Measurements from ENCODE around the gene MAPK1. TPM values are rescaled to one million over a fixed set of nuclear protein-coding genes. Genes with fewer than 3 reads are reported as not detected.
A peak's percentile ranks its signal among the peaks of the same experiment; 100 is the strongest.
"Not testable (repeated sequence)": the region's sequence is repeated elsewhere in the genome, so short reads cannot be mapped to it uniquely, and the experiment has no call there.

The MAPK1 gene
- total RNA-seq, 4 donors from 2014 or later, result 45.3 to 122 (median 75.2) TPM

- Histone ChIP-seq H3K4me3 (peak overlapping the region; percentile 36 to 57), H3K27ac (peak overlapping the region; percentile 74 to 77), H3K27me3 (no peaks in the 10 kb centered on the region), H3K4me1 (peaks cover 0 to 8% of the 10 kb centered on the region in 2 donors), H3K36me3 (no peaks in the 10 kb centered on the region), H3K9me3 (no peaks in the 10 kb centered on the region)
- no peak for DNase-seq
- intact Hi-C loops (cut with DNase I; ENCODE audit: low total_unique reads), result no loop called here
- no peak for TF ChIP-seq POLR2A (IDR thresholded peaks at IDR 0.05)
- no peak for TF ChIP-seq CTCF (IDR thresholded peaks at IDR 0.05)
Observed at GRCh38 chr22:21734540-21735199, 132.8 kb downstream of the MAPK1 start.

GRCh38 chr22:21731503-21731902, 135.9 kb downstream of the MAPK1 start:
- intact Hi-C loops (cut with DNase I; ENCODE audit: low total_unique reads), result no loop called here

GRCh38 chr22:21730535-21731308, 136.7 kb downstream of the MAPK1 start:
- peaks cover 0 to 8% of the 10 kb centered on the region in 2 donors for H3K4me1 ChIP-seq
- H3K4me3 ChIP-seq, result no peak overlapping the region
- no peak overlapping the region for H3K27ac ChIP-seq
- intact Hi-C loops (cut with DNase I; ENCODE audit: low total_unique reads), result no loop called here
- no peak for DNase-seq
- no peaks in the 10 kb centered on the region for H3K27me3 ChIP-seq
- TF ChIP-seq CTCF (IDR thresholded peaks at IDR 0.05) (no peak), POLR2A (IDR thresholded peaks at IDR 0.05) (no peak)
- no peaks in the 10 kb centered on the region for H3K9me3 ChIP-seq
- H3K36me3 ChIP-seq, result no peaks in the 10 kb centered on the region

More at GRCh38 chr22:21731503-21731902, 135.9 kb downstream of the MAPK1 start:
- Histone ChIP-seq H3K27me3 (no peaks in the 10 kb centered on the region), H3K36me3 (no peaks in the 10 kb centered on the region), H3K27ac (no peak overlapping the region), H3K4me3 (no peak overlapping the region), H3K9me3 (no peaks in the 10 kb centered on the region), H3K4me1 (peaks cover 0 to 8% of the 10 kb centered on the region in 2 donors)
- DNase-seq, result no peak
- TF ChIP-seq CTCF (IDR thresholded peaks at IDR 0.05) (no peak), POLR2A (IDR thresholded peaks at IDR 0.05) (no peak)

GRCh38 chr22:21729184-21729583, 138.3 kb downstream of the MAPK1 start:
- DNase-seq; H3K27ac ChIP-seq; H3K36me3 ChIP-seq; H3K4me3 ChIP-seq; intact Hi-C loops (cut with DNase I; ENCODE audit: low total_unique reads); H3K4me1 ChIP-seq; H3K27me3 ChIP-seq; H3K9me3 ChIP-seq: not testable (repeated sequence)

- H3K27me3 ChIP-seq, result no peaks in the 10 kb centered on the region
- no peak overlapping the region for H3K4me3 ChIP-seq
- H3K27ac ChIP-seq, result no peak overlapping the region
- TF ChIP-seq POLR2A (IDR thresholded peaks at IDR 0.05), result no peak
- TF ChIP-seq CTCF (IDR thresholded peaks at IDR 0.05), result no peak
- H3K4me1 ChIP-seq, result no peaks in the 10 kb centered on the region
- no peaks in the 10 kb centered on the region for H3K36me3 ChIP-seq
- intact Hi-C loops (cut with DNase I; ENCODE audit: low total_unique reads), result no loop called here
- H3K9me3 ChIP-seq, result no peaks in the 10 kb centered on the region
- no peak for DNase-seq
Observed at GRCh38 chr22:21728270-21728669, 139.2 kb downstream of the MAPK1 start.

Data from uterus (tissue), 4 donors.